Testis (tissue), 2 donors: ENCODE results near the gene PRTFDC1.

Source experiments
- CTCF ChIP-seq, 3 experiments: fragments of 450-650 bp in 2 of 3; fragments of 200-600 bp in 1 of 3; sonication (generic) in 1 of 3; IDR thresholded peaks; one replicate each; pipeline ENCODE4 v1.5.1; 2016 to 2019; ENCODE audit warnings: antibody characterized with exemption in 3 of 3, mild to moderate bottlenecking in 2 of 3, moderate library complexity in 1 of 3
- POLR2A ChIP-seq: fragments of 450-650 bp; IDR thresholded peaks from one replicate; pipeline ENCODE4 v1.6.1; 2017; ENCODE audit warnings: antibody characterized with exemption, mild to moderate bottlenecking, moderate library complexity

- TF ChIP-seq CTCF (IDR thresholded peaks at IDR 0.05), result no peak
- no peak for TF ChIP-seq POLR2A
These were observed 151.5 kb downstream of the PRTFDC1 start for GRCh38 chr10:24800861-24801260.
